ENCODE data around the gene TNIP1.

GRCh38 chr5:151027961-151028479 is 52.8 kb downstream of the TNIP1 start:
- TF ChIP-seq CTCF (conservative IDR thresholded peaks at IDR 0.05 in 1 of 2, IDR thresholded peaks at IDR 0.05 in 1 of 2; ENCODE audit: extremely low read depth in 1 of 2, insufficient read depth in 1 of 2, low read depth in 1 of 2, low read length in 2 of 2) = no peak
- TF ChIP-seq EZH2 (IDR thresholded peaks at IDR 0.05; ENCODE audit: borderline replicate concordance, low read length) = no peak
